ENCODE data around the gene COMMD6. TPM values are rescaled to one million over a fixed set of nuclear protein-coding genes. Genes with fewer than 3 reads are reported as not detected.

Gene COMMD6
- total and polyA plus RNA-seq, 2 of the 13 experiments (the other 11 are each of a cell fraction or from before 2014, with no cell fraction given), result 97.0 to 164 TPM

DNA sequence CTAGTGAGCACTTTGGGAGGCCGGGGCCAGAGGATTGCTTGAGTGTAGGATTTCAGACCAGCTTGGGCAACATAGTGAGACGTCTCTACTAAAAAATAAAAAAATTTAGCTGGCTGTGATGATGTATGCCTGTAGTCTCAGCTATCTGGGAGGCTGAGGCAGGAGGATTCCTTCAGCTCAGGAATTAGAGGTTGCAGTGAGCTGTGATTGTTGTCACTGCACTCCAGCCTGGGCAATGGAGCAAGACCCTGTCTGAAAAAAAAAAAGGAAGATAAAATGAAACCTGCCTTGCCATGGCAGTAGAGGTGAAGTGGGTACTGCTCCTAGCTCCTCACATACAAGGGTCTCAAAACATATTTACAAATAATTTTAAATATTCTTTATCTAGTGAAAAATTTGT is 19.3 kb upstream of the COMMD6 start:
- H2AFZ ChIP-seq (ENCODE audit: low read length), result no peak overlapping the region
- DNase-seq (ENCODE audit: low spot score) (no peak), ATAC-seq (no peak), FAIRE-seq (no peak)
- H3K4me2 ChIP-seq (ENCODE audit: low read depth, low read length), result no peak overlapping the region
- intact Hi-C loops (cut with micrococcal nuclease; ENCODE audit: unreplicated experiment), result no loop called here
- CTCF ChIA-PET (ENCODE audit: low intra/inter-chr PET ratio, low total read pairs), result no interaction called here
- 97% methylated on average over 2 of the region's 2 CpGs for WGBS (ENCODE audit: low lambda C conversion rate)
- H3K27ac ChIP-seq (ENCODE audit: extremely low read length, insufficient read depth, low read length), result no peak overlapping the region
- TF ChIP-seq, protein P1, sequence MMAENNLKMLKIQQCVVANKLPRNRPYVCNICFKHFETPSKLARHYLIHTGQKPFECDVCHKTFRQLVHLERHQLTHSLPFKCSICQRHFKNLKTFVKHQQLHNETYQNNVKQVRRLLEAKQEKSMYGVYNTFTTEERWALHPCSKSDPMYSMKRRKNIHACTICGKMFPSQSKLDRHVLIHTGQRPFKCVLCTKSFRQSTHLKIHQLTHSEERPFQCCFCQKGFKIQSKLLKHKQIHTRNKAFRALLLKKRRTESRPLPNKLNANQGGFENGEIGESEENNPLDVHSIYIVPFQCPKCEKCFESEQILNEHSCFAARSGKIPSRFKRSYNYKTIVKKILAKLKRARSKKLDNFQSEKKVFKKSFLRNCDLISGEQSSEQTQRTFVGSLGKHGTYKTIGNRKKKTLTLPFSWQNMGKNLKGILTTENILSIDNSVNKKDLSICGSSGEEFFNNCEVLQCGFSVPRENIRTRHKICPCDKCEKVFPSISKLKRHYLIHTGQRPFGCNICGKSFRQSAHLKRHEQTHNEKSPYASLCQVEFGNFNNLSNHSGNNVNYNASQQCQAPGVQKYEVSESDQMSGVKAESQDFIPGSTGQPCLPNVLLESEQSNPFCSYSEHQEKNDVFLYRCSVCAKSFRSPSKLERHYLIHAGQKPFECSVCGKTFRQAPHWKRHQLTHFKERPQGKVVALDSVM (CRISPR knock-in tag; IDR thresholded peaks at IDR 0.05), result 0 out of 2 replicates have a peak, but pooled peaks have one; percentile 17
- TF ChIP-seq TCF7L2 (IDR thresholded peaks at IDR 0.05; ENCODE audit: low read depth, low read length) (no peak), ISX (CRISPR knock-in tag; conservative IDR thresholded peaks at IDR 0.05) (no peak), ZNF121 (CRISPR knock-in tag; IDR thresholded peaks at IDR 0.05) (0 out of 2 replicates have a peak, but pooled peaks have one; percentile 28), HMG20A (CRISPR knock-in tag; IDR thresholded peaks at IDR 0.05; ENCODE audit: borderline replicate concordance) (no peak), NCOR1 (IDR thresholded peaks at IDR 0.05; ENCODE audit: borderline replicate concordance, low read length) (no peak)
- peaks cover 9% of the 10 kb centered on the region for H3K79me2 ChIP-seq (ENCODE audit: insufficient read depth, low read length)
- no peaks in the 10 kb centered on the region for H4K20me1 ChIP-seq (ENCODE audit: insufficient read depth, low read length)
- H3K36me3 ChIP-seq (replicated peaks in 1 of 2; ENCODE audit: control insufficient read depth in 1 of 2, insufficient read depth in 2 of 2, low read length in 2 of 2), result peaks cover 2 to 23% of the 10 kb centered on the region in 2 experiments; a peak in 4 of 5 replicates
- H3K9ac ChIP-seq (ENCODE audit: insufficient read depth, low read depth, low read length), result no peak overlapping the region
- in situ Hi-C loops (cut with HindIII; ENCODE audit: extremely low pct_ligation_motif_present, low pct_unique_long_range_greater_than_20kb), result no loop called here
- H3K4me3 ChIP-seq (replicated peaks in 1 of 3; ENCODE audit: insufficient read depth in 1 of 3, low read depth in 2 of 3, low read length in 3 of 3), result no peak overlapping the region
- H3K4me1 ChIP-seq (ENCODE audit: insufficient read depth, low read length), result peaks cover 12% of the 10 kb centered on the region; the same call in 1 of the 2 replicates
- H3K27me3 ChIP-seq (ENCODE audit: control insufficient read depth in 1 of 2, insufficient read depth in 2 of 2, low read length in 2 of 2), result no peaks in the 10 kb centered on the region
- POLR2A ChIA-PET, result no interaction called here
- no peaks in the 10 kb centered on the region for H3K9me3 ChIP-seq (ENCODE audit: low read length)
- no TSS peak for BruUV-seq (replicated peaks)

DNA sequence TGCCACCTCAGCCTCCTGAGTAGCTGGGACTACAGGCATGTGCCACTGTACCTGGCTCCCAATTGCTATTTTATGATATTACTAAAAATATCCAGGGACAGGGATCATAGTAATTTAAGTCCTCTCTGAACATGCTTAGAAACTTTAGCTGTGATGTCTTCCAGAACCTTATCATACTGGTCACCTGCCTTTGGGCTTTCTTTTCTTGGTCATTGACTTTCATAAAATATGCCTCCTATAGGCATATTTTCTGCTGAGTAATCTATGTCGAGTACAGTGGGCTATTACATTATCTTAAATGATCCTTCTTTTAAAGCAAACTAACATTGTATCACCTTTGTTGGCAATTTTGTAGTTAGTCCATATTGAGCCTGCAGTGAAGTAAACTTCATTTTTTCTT is 18.2 kb upstream of the COMMD6 start:
- no peak for ATAC-seq
- H2AFZ ChIP-seq (ENCODE audit: low read length), result no peak overlapping the region
- no peak overlapping the region for H3K4me3 ChIP-seq (replicated peaks in 1 of 3; ENCODE audit: insufficient read depth in 1 of 3, low read depth in 2 of 3, low read length in 3 of 3)
- no peak overlapping the region for H3K9ac ChIP-seq (ENCODE audit: insufficient read depth, low read depth, low read length)
- peaks cover 23% of the 10 kb centered on the region for H3K4me1 ChIP-seq (ENCODE audit: insufficient read depth, low read length)
- CTCF ChIA-PET (ENCODE audit: low intra/inter-chr PET ratio, low total read pairs), result no interaction called here
- no peaks in the 10 kb centered on the region for H4K20me1 ChIP-seq (ENCODE audit: insufficient read depth, low read length)
- BruUV-seq (replicated peaks), result no TSS peak
- FAIRE-seq, result no peak
- peaks cover 17% of the 10 kb centered on the region for H3K79me2 ChIP-seq (ENCODE audit: insufficient read depth, low read length)
- in situ Hi-C loops (cut with HindIII; ENCODE audit: extremely low pct_ligation_motif_present, low pct_unique_long_range_greater_than_20kb), result no loop called here
- H3K4me2 ChIP-seq (ENCODE audit: low read depth, low read length), result no peak overlapping the region
- intact Hi-C loops (cut with micrococcal nuclease; ENCODE audit: unreplicated experiment), result no loop called here
- H3K27ac ChIP-seq (ENCODE audit: extremely low read length, insufficient read depth, low read length), result no peak overlapping the region
- H3K27me3 ChIP-seq (ENCODE audit: control insufficient read depth in 1 of 2, insufficient read depth in 2 of 2, low read length in 2 of 2), result no peaks in the 10 kb centered on the region
- POLR2A ChIA-PET, result no interaction called here
- no peak for DNase-seq (ENCODE audit: low spot score)
- no peaks in the 10 kb centered on the region for H3K9me3 ChIP-seq (ENCODE audit: low read length)
- WGBS (ENCODE audit: low lambda C conversion rate), result 97% methylated on average over 1 of the region's 1 CpG
- TF ChIP-seq RXRB (CRISPR knock-in tag; IDR thresholded peaks at IDR 0.05; ENCODE audit: borderline replicate concordance) (no peak), ZNF329 (CRISPR knock-in tag; IDR thresholded peaks at IDR 0.05; ENCODE audit: low read depth) (no peak), MEIS1 (CRISPR knock-in tag; IDR thresholded peaks at IDR 0.05; ENCODE audit: borderline replicate concordance) (no peak), SMYD3 (CRISPR knock-in tag; IDR thresholded peaks at IDR 0.05) (no peak), MAFF (IDR thresholded peaks at IDR 0.05; ENCODE audit: low read depth, low read length) (peak; percentile 32; the same call in 1 of the 2 replicates), MAFK (conservative IDR thresholded peaks at IDR 0.05 in 1 of 2, IDR thresholded peaks at IDR 0.05 in 1 of 2; ENCODE audit: low read length in 2 of 2) (peak; percentile 22 to 39; a peak in 2 of 4 replicates), ZNF563 (CRISPR knock-in tag; IDR thresholded peaks at IDR 0.05) (no peak), MXD4 (CRISPR knock-in tag; IDR thresholded peaks at IDR 0.05) (no peak)
- peaks cover 2 to 22% of the 10 kb centered on the region in 2 experiments; a peak in 4 of 5 replicates for H3K36me3 ChIP-seq (replicated peaks in 1 of 2; ENCODE audit: control insufficient read depth in 1 of 2, insufficient read depth in 2 of 2, low read length in 2 of 2)

Measured in HepG2 (cell line).